HT1080 (cell line): ENCODE measurements around the gene CYP4F22. TPM values are rescaled to one million over a fixed set of nuclear protein-coding genes. Genes with fewer than 3 reads are reported as not detected.
"Not testable (repeated sequence)": the region's sequence is repeated elsewhere in the genome, so short reads cannot be mapped to it uniquely, and the experiment has no call there.

Experiments used
- DNase-seq: peaks from one replicate; pipeline ENCODE4 v3.0.0-alpha.2; 2015; ENCODE audit warnings: low read depth
- total RNA-seq: library from RNA; depleted of rRNA; stranded (reverse); fragments of >200 nt; shearing (Covaris generic); gene quantifications from 2 replicates; pipeline ENCODE4 v1.2.3, GENCODE V29; 2014; rRNA removed

The CYP4F22 gene
- total RNA-seq, 1 experiment from 2014 or later = not detected

DNA sequence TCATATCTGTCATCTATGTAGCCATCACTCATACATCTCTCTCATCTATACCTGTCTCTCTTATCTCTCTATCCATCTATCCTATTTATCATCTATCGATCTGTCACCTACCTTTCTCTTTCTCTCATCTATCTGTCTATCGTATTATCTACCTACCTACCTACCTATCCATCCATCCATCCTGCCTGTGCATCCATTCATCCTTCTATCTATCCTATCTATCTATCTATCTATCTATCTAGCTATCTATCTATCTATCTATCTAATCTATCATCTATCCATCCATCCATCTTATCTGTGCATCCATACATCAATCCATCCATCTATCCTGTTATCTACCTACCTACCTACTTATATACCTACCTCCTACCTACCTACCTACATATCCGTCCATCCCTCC lies 62.1 kb downstream of the CYP4F22 start:
- no peak for DNase-seq

DNA sequence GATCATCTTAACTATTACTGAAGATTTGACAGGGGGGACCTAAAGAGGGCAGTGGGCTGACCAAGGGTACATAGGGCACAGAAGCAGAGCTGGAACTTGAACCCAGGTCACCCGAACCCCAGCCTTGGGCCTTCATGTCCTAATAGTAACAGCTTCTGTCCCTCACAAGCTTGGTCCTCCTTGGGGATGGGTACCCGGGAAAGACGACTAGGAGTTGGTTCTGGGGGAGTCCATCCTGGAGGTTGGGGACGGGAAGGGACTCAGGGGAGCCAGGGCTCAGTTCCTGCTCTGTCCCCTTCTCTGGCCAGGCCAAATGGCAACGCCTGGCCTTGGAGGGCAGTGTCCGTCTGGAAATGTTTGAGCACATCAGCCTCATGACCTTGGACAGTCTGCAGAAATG lies 67.1 kb downstream of the CYP4F22 start:
- no peak for DNase-seq

DNA sequence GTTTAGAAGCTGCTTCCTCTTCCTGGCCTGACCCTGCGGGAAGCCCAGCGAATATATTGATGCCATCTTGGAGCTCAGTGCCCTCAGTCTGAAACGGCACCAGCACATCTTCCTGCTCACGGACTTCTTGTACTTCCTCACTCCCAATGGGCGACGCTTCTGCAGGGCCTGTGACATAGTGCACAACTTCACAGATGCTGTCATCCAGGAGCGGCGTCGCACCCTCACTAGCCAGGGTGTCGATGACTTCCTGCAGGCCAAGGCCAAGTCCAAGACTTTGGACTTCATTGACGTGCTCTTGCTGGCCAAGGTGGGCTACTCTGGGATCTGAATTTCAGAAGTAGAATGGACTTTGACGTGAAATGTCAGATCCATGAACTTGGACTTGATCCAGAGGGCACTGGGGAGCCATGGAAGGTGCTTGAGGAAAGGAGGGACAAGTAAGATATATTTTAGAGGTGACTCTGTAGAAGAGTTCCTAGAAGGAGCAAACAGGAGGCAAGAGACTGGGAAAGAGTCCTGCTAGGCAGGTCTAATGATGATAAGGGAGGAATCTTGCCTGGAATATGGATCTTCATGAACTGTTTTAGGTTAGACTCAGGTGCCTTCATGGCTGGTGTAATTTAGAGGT lies 68.3 kb downstream of the CYP4F22 start:
- DNase-seq = no peak

DNA sequence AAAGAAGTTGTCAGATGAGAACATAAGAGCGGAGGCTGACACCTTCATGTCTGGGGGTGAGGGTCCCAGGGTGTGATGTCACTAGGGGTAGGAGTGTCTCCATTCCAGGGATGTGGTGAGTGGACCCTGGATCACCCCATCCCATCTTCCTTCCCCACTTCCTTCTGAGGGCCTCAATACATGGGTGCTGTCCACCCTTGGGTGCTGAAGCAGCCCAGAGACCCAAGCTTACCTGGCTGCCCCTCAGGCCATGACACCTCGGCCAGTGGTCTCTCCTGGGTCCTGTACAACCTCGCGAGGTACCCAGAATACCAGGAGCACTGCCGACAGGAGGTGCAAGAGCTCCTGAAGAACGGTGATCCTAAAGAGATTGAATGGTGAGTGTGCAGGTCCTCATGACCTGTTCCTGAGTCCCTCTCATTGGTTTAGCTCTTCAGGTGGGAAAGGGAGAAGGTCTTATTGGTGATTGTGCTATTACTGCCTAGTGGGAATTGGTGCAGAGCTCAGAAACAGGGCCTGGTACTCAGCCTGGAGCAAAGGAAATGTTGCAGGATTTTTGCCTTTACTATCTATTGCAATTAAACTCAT lies 69.0 kb downstream of the CYP4F22 start:
- DNase-seq = no peak

DNA sequence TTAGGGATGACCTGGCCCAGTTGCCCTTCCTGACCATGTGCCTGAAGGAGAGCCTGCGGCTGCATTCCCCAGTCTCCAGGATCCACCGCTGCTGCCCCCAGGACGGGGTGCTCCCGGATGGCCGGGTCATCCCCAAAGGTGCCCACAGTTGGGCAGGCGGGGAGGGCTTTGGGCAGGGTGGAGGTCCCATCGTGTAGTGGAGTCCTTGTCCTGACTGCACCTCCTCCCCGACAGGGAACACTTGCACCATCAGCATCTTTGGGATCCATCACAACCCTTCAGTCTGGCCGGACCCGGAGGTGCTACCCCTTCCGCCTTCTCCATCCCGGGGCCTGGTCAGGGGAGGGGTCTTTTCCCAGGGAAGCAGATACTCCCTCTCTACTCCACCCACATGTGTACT lies 75.0 kb downstream of the CYP4F22 start:
- DNase-seq = no peak

DNA sequence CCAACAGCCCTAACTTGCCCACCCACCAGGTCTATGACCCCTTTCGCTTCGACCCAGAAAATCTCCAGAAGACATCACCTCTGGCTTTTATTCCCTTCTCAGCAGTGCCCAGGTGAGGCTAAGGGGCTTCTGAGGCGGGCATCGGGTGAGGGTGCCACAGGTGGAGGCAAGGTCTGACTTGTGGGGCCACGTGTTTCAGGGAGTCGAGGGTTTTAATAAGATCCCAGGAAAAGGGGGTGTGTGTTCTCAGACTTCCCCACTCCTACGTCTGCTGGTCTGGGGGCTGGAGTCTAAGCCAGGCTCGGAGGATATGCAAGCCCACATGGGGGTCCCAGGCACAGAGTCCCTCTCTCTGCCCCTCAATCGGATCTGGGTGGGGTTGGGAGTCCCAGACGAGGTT lies 75.8 kb downstream of the CYP4F22 start:
- DNase-seq = no peak

DNA sequence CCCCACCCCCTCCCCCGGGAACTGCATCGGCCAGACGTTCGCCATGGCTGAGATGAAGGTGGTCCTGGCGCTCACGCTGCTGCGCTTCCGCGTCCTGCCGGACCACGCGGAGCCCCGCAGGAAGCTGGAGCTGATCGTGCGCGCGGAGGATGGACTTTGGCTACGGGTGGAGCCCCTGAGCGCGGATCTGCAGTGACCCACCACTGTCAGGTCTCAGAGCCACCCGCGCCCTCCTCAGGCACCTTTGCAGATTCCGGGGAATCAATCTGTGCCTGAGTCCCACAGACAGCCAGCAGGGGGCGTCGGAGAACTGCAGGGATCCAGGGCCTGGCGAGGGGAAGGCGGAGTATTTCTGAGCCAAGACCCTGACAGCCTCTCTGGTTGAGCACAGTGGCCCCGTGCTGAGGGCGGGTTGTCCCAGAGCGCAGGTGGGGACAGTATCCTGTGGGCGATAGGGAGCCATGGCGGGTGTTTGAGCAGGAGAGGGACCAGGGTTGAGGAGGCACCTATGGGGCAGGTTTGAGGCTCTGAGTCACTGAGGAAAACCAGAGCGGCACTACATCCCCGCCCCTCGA lies 76.3 kb downstream of the CYP4F22 start:
- peak; percentile 62 for DNase-seq

DNA sequence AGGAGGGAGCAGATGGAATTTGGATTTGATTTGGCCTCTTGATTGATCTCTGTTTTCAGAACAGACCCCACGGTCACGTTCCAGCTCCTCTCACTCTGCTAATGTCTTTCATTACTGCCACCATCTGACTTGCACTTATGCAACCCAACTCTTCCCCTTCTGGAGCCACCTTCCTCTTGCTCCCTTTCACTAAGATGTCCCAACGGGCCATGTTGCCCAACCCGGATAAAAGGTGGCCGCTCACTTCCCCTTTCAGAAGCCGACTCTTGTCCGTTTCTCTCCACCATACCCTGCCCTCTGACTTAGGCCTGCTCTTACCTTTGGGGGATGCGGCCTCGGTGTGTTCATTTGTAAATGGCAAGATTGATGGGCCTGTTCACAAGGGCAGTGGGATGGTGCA lies 79.3 kb downstream of the CYP4F22 start:
- no peak for DNase-seq

DNA sequence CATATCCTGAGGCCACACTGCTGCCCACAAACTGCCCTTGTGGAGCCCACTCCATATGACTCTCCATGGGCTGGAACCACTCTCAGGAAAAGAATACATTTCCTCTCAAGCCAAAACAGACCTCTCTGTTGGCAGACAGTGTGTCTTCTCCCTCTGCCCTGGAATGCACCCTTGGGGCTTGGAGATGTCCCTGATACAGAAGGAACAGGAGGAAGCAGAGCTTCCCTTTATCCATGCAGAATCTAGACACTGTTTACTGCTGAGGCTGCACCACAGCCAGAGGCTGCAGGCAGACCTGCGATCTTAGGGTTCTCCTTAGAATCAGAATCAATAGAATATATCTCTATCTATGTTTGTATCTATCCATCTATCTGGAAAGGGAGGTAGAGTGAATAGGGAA lies 79.9 kb downstream of the CYP4F22 start:
- DNase-seq = no peak

DNA sequence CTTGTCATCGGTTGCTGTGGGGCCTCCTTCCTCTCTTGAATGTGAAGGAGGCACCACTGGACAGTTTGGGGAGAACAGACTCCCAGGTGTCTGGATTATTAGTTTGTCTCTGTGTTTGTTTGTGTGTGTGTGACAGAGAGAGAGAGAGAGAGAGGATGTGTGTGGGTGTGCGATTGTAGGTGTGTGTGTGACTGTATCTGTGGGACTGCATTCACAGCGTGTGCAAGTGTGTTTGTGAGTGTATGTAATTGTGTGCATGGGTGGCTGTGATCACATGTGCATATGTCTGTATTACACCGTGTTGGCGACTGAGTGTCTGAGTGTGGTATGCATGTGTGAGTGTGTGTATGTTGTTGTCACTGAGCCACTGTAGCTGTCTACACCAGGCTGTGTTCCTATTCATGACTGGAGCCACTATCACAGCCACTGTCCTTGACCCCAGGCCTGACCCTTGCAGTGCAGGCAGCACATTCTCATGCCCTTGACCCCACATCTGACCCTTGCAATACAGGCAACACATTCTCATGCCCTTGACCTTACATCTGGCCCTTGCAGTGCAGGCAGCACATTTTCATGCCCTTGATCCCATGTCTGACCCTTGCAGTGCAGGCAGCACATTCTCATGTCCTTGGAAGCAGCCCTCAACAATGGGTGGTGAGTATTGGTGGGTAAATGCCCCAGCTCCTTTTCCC lies 81.6 kb downstream of the CYP4F22 start:
- DNase-seq = no peak

DNA sequence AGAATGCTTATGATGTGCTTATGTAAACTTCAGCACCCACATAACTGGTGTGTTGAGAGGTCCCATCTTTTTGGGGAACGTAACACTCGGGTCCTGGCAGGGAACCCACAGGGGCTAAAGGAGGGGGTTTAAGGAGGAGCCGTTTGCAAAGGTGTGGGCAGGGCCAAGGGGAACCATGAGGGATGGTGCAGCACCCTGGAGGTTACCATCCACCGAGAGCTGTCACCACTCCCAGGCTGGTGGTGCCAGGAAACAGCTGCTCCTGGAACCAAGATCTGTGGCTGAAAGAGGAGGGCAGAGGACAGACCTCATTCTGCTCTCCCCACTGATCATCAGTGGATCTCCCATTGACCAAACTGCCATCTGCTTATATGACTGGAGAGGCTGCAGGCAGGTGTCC lies 83.5 kb downstream of the CYP4F22 start:
- DNase-seq = no peak

DNA sequence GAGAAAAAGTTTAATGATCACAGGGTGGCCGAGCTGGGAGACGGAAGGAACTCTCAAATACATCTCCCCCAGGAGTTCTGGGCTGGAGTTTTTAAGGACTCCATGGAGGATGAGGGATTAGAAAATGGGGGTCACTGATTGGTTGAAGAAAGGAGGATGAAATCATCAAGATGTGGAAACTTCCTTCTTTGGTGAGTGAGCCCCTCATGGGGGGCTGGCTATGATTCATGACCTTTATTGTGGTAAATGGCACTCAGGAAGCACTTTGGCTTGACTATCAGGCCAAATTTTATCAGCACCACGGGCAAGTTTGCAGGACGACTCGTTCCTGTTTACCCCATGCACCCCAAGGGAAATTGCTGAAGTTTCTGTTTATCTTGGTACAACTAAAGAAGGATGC lies 84.2 kb downstream of the CYP4F22 start:
- DNase-seq = not testable (repeated sequence)

DNA sequence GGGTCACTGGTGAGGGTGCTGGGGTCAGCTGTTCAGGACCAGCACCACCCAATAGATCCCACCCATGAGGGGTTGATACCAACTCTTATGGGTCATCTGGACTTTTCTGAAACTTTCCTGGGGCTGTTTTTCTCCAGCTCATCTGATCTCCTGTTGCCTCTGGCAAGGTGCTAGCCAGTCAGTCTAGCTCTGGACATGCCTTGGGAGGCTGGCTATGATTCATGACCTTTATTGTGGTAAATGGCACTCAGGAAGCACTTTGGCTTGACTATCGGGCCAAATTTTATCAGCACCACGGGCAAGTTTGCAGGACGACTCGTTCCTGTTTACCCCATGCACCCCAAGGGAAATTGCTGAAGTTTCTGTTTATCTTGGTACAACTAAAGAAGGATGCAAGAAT lies 85.4 kb downstream of the CYP4F22 start:
- not testable (repeated sequence) for DNase-seq

DNA sequence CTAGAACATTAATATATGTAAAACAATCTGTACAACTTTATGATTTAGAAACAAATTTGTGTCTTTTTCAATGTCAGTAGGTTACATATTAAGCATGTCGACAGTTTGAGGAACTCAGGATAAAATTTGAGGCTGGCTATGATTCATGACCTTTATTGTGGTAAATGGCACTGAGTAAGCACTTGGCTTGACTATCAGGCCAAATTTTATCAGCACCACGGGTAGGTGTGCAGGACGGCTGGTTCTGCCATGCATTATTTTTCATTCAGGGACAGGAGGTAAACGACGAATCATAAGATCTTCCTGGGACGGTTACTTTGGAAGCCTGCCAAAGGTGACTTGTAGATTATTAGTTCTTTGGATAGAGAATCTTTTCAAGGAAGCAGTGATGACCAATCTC lies 86.7 kb downstream of the CYP4F22 start:
- no peak for DNase-seq

Other genes starting within 250 kb of the CYP4F22 start
- 25.2 and 31.7 TPM in 2 replicates for gene BRD4, start 176.0 kb upstream of the CYP4F22 start, total RNA-seq
- gene AKAP8, start 128.7 kb upstream of the CYP4F22 start, total RNA-seq = 30.8 and 32.1 TPM in 2 replicates
- gene AKAP8L, start 89.5 kb upstream of the CYP4F22 start, total RNA-seq = 44.8 and 56.1 TPM in 2 replicates
- gene WIZ, start 58.6 kb upstream of the CYP4F22 start, total RNA-seq = 23.6 and 28.9 TPM in 2 replicates
- not detected in 2 replicates for gene RASAL3, start 44.0 kb upstream of the CYP4F22 start, total RNA-seq
- gene PGLYRP2, start 29.0 kb upstream of the CYP4F22 start, total RNA-seq = not detected in 2 replicates
- not detected in 2 replicates for gene CYP4F8, start 106.7 kb downstream of the CYP4F22 start, total RNA-seq
- gene CYP4F3, start 132.4 kb downstream of the CYP4F22 start, total RNA-seq = 0.10 and 0.11 TPM in 2 replicates
- not detected in 2 replicates for gene CYP4F12, start 164.6 kb downstream of the CYP4F22 start, total RNA-seq
- not detected in 2 replicates for gene OR10H2, start 219.5 kb downstream of the CYP4F22 start, total RNA-seq
- not detected in 2 replicates for gene OR10H3, start 229.5 kb downstream of the CYP4F22 start, total RNA-seq